ENCODE results near the gene CAPS.
"Not testable (repeated sequence)": the region's sequence is repeated elsewhere in the genome, so short reads cannot be mapped to it uniquely, and the experiment has no call there.

The CAPS gene

GRCh38 chr19:5880604-5881078 is 33.4 kb upstream of the CAPS start:
- WGBS (ENCODE audit: insufficient coverage, insufficient read length) = no CpG with 5 or more reads among the region's 15 CpGs
- Histone ChIP-seq H3K27ac (ENCODE audit: low read length) (no peak overlapping the region), H3K36me3 (ENCODE audit: control insufficient read depth, insufficient read depth, low read length) (no peaks in the 10 kb centered on the region), H3K9me3 (ENCODE audit: control insufficient read depth, insufficient read depth, low read length) (no peaks in the 10 kb centered on the region), H3K27me3 (ENCODE audit: control insufficient read depth, insufficient read depth, low read length) (no peaks in the 10 kb centered on the region), H3K4me1 (ENCODE audit: control insufficient read depth, insufficient read depth, low read length) (no peaks in the 10 kb centered on the region), H3K4me3 (ENCODE audit: low read length) (no peak overlapping the region)
- DNase-seq (ENCODE audit: low read depth, low spot score) = no peak

GRCh38 chr19:5881543-5882299 is 32.3 kb upstream of the CAPS start:
- no peak overlapping the region for H3K4me3 ChIP-seq (ENCODE audit: low read length)
- no CpG with 5 or more reads among the region's 19 CpGs for WGBS (ENCODE audit: insufficient coverage, insufficient read length)
- no peak overlapping the region for H3K27ac ChIP-seq (ENCODE audit: low read length)
- H3K9me3 ChIP-seq (ENCODE audit: control insufficient read depth, insufficient read depth, low read length) = no peaks in the 10 kb centered on the region
- H3K27me3 ChIP-seq (ENCODE audit: control insufficient read depth, insufficient read depth, low read length) = no peaks in the 10 kb centered on the region
- DNase-seq (ENCODE audit: low read depth, low spot score) = no peak
- no peaks in the 10 kb centered on the region; the same call in 1 of the 2 replicates for H3K36me3 ChIP-seq (ENCODE audit: control insufficient read depth, insufficient read depth, low read length)
- H3K4me1 ChIP-seq (ENCODE audit: control insufficient read depth, insufficient read depth, low read length) = no peaks in the 10 kb centered on the region

GRCh38 chr19:5882421-5882968 is 31.6 kb upstream of the CAPS start:
- Histone ChIP-seq H3K4me3 (ENCODE audit: low read length) (no peak overlapping the region), H3K4me1 (ENCODE audit: control insufficient read depth, insufficient read depth, low read length) (no peaks in the 10 kb centered on the region), H3K9me3 (ENCODE audit: control insufficient read depth, insufficient read depth, low read length) (no peaks in the 10 kb centered on the region), H3K27me3 (ENCODE audit: control insufficient read depth, insufficient read depth, low read length) (no peaks in the 10 kb centered on the region), H3K36me3 (ENCODE audit: control insufficient read depth, insufficient read depth, low read length) (no peaks in the 10 kb centered on the region; the same call in 1 of the 2 replicates), H3K27ac (ENCODE audit: low read length) (no peak overlapping the region)
- no peak for DNase-seq (ENCODE audit: low read depth, low spot score)
- WGBS (ENCODE audit: insufficient coverage, insufficient read length) = no CpG with 5 or more reads among the region's 9 CpGs

- not testable (repeated sequence) for H3K4me3 ChIP-seq (ENCODE audit: low read length); H3K4me1 ChIP-seq (ENCODE audit: control insufficient read depth, insufficient read depth, low read length); DNase-seq (ENCODE audit: low read depth, low spot score); H3K27me3 ChIP-seq (ENCODE audit: control insufficient read depth, insufficient read depth, low read length); H3K27ac ChIP-seq (ENCODE audit: low read length); H3K36me3 ChIP-seq (ENCODE audit: control insufficient read depth, insufficient read depth, low read length); H3K9me3 ChIP-seq (ENCODE audit: control insufficient read depth, insufficient read depth, low read length)
- WGBS (ENCODE audit: insufficient coverage, insufficient read length) = no CpG with 5 or more reads among the region's 13 CpGs
Measured at GRCh38 chr19:5883157-5883873, 30.7 kb upstream of the CAPS start.

GRCh38 chr19:5884065-5884811 is 29.8 kb upstream of the CAPS start:
- no CpG with 5 or more reads among the region's 11 CpGs for WGBS (ENCODE audit: insufficient coverage, insufficient read length)
- H3K27ac ChIP-seq (ENCODE audit: low read length); H3K27me3 ChIP-seq (ENCODE audit: control insufficient read depth, insufficient read depth, low read length); H3K4me1 ChIP-seq (ENCODE audit: control insufficient read depth, insufficient read depth, low read length); H3K36me3 ChIP-seq (ENCODE audit: control insufficient read depth, insufficient read depth, low read length); H3K9me3 ChIP-seq (ENCODE audit: control insufficient read depth, insufficient read depth, low read length); H3K4me3 ChIP-seq (ENCODE audit: low read length); DNase-seq (ENCODE audit: low read depth, low spot score): not testable (repeated sequence)

GRCh38 chr19:5889288-5889971 is 24.6 kb upstream of the CAPS start:
- Histone ChIP-seq H3K4me1 (ENCODE audit: control insufficient read depth, insufficient read depth, low read length) (no peaks in the 10 kb centered on the region), H3K9me3 (ENCODE audit: control insufficient read depth, insufficient read depth, low read length) (no peaks in the 10 kb centered on the region), H3K27ac (ENCODE audit: low read length) (no peak overlapping the region), H3K4me3 (ENCODE audit: low read length) (no peak overlapping the region), H3K27me3 (ENCODE audit: control insufficient read depth, insufficient read depth, low read length) (no peaks in the 10 kb centered on the region), H3K36me3 (ENCODE audit: control insufficient read depth, insufficient read depth, low read length) (no peaks in the 10 kb centered on the region; the same call in 1 of the 2 replicates)
- no peak for DNase-seq (ENCODE audit: low read depth, low spot score)
- WGBS (ENCODE audit: insufficient coverage, insufficient read length) = no CpG with 5 or more reads among the region's 17 CpGs

GRCh38 chr19:5890099-5890498 is 24.0 kb upstream of the CAPS start:
- WGBS (ENCODE audit: insufficient coverage, insufficient read length) = no CpG with 5 or more reads among the region's 10 CpGs
- Histone ChIP-seq H3K27ac (ENCODE audit: low read length) (no peak overlapping the region), H3K27me3 (ENCODE audit: control insufficient read depth, insufficient read depth, low read length) (no peaks in the 10 kb centered on the region), H3K4me3 (ENCODE audit: low read length) (no peak overlapping the region), H3K9me3 (ENCODE audit: control insufficient read depth, insufficient read depth, low read length) (no peaks in the 10 kb centered on the region), H3K36me3 (ENCODE audit: control insufficient read depth, insufficient read depth, low read length) (peaks cover 2% of the 10 kb centered on the region; the same call in 1 of the 2 replicates), H3K4me1 (ENCODE audit: control insufficient read depth, insufficient read depth, low read length) (no peaks in the 10 kb centered on the region)
- DNase-seq (ENCODE audit: low read depth, low spot score) = no peak

- WGBS (ENCODE audit: insufficient coverage, insufficient read length) = no CpG with 5 or more reads among the region's 4 CpGs
- no peak for DNase-seq (ENCODE audit: low read depth, low spot score)
- Histone ChIP-seq H3K4me3 (ENCODE audit: low read length) (no peak overlapping the region), H3K27ac (ENCODE audit: low read length) (no peak overlapping the region), H3K4me1 (ENCODE audit: control insufficient read depth, insufficient read depth, low read length) (no peaks in the 10 kb centered on the region), H3K27me3 (ENCODE audit: control insufficient read depth, insufficient read depth, low read length) (no peaks in the 10 kb centered on the region), H3K36me3 (ENCODE audit: control insufficient read depth, insufficient read depth, low read length) (peaks cover 15% of the 10 kb centered on the region), H3K9me3 (ENCODE audit: control insufficient read depth, insufficient read depth, low read length) (no peaks in the 10 kb centered on the region)
Measured at GRCh38 chr19:5891572-5891937, 22.5 kb upstream of the CAPS start.

GRCh38 chr19:5891938-5892771 is 21.9 kb upstream of the CAPS start:
- no peak for DNase-seq (ENCODE audit: low read depth, low spot score)
- WGBS (ENCODE audit: insufficient coverage, insufficient read length) = no CpG with 5 or more reads among the region's 48 CpGs
- H3K27me3 ChIP-seq (ENCODE audit: control insufficient read depth, insufficient read depth, low read length) = no peaks in the 10 kb centered on the region
- no peaks in the 10 kb centered on the region for H3K9me3 ChIP-seq (ENCODE audit: control insufficient read depth, insufficient read depth, low read length)
- no peaks in the 10 kb centered on the region for H3K4me1 ChIP-seq (ENCODE audit: control insufficient read depth, insufficient read depth, low read length)
- H3K27ac ChIP-seq (ENCODE audit: low read length) = no peak overlapping the region
- peaks cover 15% of the 10 kb centered on the region for H3K36me3 ChIP-seq (ENCODE audit: control insufficient read depth, insufficient read depth, low read length)
- no peak overlapping the region for H3K4me3 ChIP-seq (ENCODE audit: low read length)
